HEK293T (cell line): Measurements from ENCODE around the gene LONP2.

Experiments
- ARNT ChIP-seq: fragments of 450-650 bp; IDR thresholded peaks from 2 replicates; pipeline ENCODE4 v1.6.1; 2017; ENCODE audit warnings: mild to moderate bottlenecking
- BHLHE40 ChIP-seq: fragments of 450-650 bp; IDR thresholded peaks from 2 replicates; pipeline ENCODE4 v1.6.1; 2016; ENCODE audit warnings: mild to moderate bottlenecking, moderate library complexity, borderline replicate concordance
- ELF4 ChIP-seq: fragments of 450-650 bp; IDR thresholded peaks from 2 replicates; pipeline ENCODE4 v1.6.1; 2017; ENCODE audit warnings: antibody characterized with exemption
- FOXA1 ChIP-seq: fragments of 450-650 bp; IDR thresholded peaks from 2 replicates; pipeline ENCODE4 v1.6.1; 2016; ENCODE audit warnings: mild to moderate bottlenecking
- FOXK2 ChIP-seq: fragments of 450-650 bp; IDR thresholded peaks from 2 replicates; pipeline ENCODE4 v1.6.1; 2016; ENCODE audit warnings: mild to moderate bottlenecking
- FOXM1 ChIP-seq: fragments of 450-650 bp; IDR thresholded peaks from 2 replicates; pipeline ENCODE4 v1.6.1; 2017; ENCODE audit warnings: mild to moderate bottlenecking, borderline replicate concordance
- HDGF ChIP-seq: fragments of 450-650 bp; IDR thresholded peaks from 2 replicates; pipeline ENCODE4 v1.6.1; 2017; ENCODE audit warnings: antibody characterized with exemption, borderline replicate concordance
- SP1 ChIP-seq: fragments of 450-650 bp; IDR thresholded peaks from 2 replicates; pipeline ENCODE4 v1.6.1; 2017
- SUZ12 ChIP-seq: fragments of 450-650 bp; IDR thresholded peaks from 2 replicates; pipeline ENCODE4 v1.6.1; 2016; ENCODE audit warnings: mild to moderate bottlenecking
- TARDBP ChIP-seq: fragments of 450-650 bp; IDR thresholded peaks from 2 replicates; pipeline ENCODE4 v1.6.1; 2016
- TF ChIP-seq, protein P1 (sequence below): fragments of 450-650 bp; IDR thresholded peaks from 2 replicates; pipeline ENCODE4 v1.6.1; 2016

DNA sequence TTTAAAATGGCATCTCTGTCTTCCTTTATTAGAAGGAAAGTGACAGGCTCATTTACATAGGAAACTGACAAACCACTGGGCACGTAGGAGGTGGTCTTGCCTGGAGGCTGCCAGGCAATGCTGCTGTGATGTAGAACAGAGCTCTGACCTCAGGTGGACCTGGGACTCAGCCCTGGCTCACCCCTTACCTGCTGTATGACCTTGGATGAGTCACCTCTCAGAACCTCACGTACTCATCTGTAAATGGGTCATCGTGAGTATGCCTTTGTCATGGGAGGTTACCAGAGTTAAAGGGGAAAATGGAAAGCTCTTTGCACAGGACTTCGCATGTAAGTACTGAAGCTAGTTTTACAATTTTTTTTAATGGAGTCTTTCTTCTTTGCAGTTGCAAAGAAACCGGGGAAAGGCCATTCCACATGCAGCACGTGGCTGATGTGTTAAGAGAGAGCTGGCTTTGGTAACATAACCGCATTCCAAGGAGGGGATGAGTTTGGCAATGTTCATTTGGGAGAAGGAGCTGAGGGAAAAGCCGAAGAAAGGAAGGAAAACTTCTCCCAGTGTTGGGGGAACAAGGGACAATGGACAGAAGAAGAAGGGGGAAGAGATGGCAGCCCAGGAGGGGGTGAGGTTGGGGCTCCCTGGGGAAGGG lies 37.4 kb upstream of the LONP2 start:
- TF ChIP-seq SUZ12, result no peak
- no peak for TF ChIP-seq FOXM1
- TF ChIP-seq FOXK2, result no peak
- TF ChIP-seq BHLHE40, result no peak
- TF ChIP-seq SP1, result no peak
- TF ChIP-seq ARNT, result no peak
- no peak for TF ChIP-seq ELF4
- TF ChIP-seq HDGF, result no peak
- TF ChIP-seq TARDBP, result no peak
- no peak for TF ChIP-seq FOXA1
- TF ChIP-seq, protein P1, sequence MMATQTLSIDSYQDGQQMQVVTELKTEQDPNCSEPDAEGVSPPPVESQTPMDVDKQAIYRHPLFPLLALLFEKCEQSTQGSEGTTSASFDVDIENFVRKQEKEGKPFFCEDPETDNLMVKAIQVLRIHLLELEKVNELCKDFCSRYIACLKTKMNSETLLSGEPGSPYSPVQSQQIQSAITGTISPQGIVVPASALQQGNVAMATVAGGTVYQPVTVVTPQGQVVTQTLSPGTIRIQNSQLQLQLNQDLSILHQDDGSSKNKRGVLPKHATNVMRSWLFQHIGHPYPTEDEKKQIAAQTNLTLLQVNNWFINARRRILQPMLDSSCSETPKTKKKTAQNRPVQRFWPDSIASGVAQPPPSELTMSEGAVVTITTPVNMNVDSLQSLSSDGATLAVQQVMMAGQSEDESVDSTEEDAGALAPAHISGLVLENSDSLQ, result no peak
